GM20000 (cell line): ENCODE results near the gene SERPINE1.
"Not testable (repeated sequence)": the region's sequence is repeated elsewhere in the genome, so short reads cannot be mapped to it uniquely, and the experiment has no call there.

Experiments used
- DNase-seq: peaks from one replicate; pipeline ENCODE4 v3.0.0; 2012; ENCODE audit warnings: low spot score
- CTCF ChIP-seq: IDR thresholded peaks from 2 replicates; pipeline ENCODE4 v1.5.1; 2012; ENCODE audit warnings: mild to moderate bottlenecking, control low read depth; ENCODE audit errors: extremely low read depth, missing control alignments

Gene SERPINE1

GRCh38 chr7:101088069-101088425 is 38.9 kb upstream of the SERPINE1 start:
- DNase-seq, result no peak
- no peak for TF ChIP-seq CTCF

DNA sequence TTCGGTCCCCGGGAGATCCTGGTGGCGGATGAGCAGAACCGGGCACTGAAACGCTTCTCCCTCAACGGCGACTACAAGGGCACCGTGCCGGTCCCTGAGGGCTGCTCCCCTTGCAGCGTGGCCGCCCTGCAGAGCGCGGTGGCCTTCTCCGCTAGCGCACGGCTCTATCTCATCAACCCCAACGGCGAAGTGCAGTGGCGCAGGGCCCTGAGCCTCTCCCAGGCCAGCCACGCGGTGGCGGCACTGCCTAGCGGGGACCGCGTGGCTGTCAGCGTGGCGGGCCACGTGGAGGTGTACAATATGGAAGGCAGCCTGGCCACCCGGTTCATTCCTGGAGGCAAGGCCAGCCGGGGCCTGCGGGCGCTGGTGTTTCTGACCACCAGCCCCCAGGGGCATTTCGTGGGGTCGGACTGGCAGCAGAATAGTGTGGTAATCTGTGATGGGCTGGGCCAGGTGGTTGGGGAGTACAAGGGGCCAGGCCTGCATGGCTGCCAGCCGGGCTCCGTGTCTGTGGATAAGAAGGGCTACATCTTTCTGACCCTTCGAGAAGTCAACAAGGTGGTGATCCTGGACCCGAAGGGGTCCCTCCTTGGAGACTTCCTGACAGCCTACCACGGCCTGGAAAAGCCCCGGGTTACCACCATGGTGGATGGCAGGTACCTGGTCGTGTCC is 37.9 kb upstream of the SERPINE1 start:
- no peak for DNase-seq
- TF ChIP-seq CTCF, result no peak

DNA sequence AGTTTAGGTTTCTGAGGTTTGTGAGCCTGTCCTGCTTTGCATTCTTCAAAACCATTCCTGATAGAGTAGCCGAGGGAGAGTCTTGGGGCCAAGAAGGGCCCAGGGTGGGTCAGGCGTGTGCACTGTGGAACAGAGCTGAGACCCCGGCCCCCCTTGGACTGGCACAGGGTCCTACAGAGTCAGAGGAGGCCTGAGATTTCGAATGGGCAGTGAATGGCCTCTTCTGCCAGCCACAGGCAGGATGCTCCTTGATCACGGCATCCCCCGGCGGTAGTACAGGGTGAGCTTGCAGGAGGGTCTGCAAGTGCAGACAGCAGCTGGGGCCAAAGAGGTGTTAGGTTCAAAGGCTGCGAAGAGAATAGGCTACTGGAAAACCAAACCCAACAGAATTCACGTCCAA is 37.0 kb upstream of the SERPINE1 start:
- DNase-seq, result no peak
- no peak for TF ChIP-seq CTCF

GRCh38 chr7:101092266-101092905 is 34.5 kb upstream of the SERPINE1 start:
- not testable (repeated sequence) for DNase-seq

DNA sequence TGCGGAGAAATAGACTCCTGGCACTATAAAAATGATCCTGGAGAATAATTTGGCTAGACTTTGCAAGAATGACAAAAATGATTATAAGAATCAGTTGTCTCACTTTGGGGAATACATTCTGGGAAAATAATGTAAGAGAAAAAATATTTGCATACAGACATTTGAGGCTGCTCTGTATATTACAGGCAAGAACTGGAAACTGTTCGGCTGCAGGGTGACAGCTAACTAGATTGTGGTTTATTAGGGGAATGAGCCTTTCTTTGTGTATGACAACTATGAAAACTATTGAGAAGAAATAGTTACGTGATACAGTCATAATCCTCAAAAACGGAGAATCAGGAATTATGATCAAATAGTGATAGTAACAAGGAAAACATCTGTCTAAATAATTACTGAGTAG is 33.0 kb upstream of the SERPINE1 start:
- DNase-seq, result peak; percentile 4
- no peak for TF ChIP-seq CTCF

DNA sequence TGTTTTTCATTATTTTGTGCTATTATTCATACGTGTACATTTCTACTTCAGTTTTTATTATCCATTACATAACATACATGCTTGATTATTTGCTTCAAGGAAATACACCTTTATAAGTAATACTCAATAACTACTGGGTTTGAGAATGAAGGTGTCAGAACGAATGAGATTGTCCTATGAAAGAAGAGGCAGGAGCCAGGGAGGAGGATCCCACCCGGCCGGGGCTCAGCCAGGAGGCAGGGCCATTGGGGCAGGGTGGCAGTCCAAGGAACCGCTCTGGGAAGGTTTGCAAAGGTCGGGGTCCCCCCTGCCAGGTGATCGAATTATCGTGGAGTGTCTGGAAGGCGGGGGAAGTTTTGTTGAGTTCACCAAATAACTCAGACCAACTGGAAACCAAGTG is 32.5 kb upstream of the SERPINE1 start:
- no peak for DNase-seq
- TF ChIP-seq CTCF, result no peak

- peak; percentile 26 for TF ChIP-seq CTCF
- peak; percentile 38 for DNase-seq
Measured at GRCh38 chr7:101094791-101095375, 32.0 kb upstream of the SERPINE1 start.
